Measurements from ENCODE around the gene ANKRD40.

Gene ANKRD40

DNA sequence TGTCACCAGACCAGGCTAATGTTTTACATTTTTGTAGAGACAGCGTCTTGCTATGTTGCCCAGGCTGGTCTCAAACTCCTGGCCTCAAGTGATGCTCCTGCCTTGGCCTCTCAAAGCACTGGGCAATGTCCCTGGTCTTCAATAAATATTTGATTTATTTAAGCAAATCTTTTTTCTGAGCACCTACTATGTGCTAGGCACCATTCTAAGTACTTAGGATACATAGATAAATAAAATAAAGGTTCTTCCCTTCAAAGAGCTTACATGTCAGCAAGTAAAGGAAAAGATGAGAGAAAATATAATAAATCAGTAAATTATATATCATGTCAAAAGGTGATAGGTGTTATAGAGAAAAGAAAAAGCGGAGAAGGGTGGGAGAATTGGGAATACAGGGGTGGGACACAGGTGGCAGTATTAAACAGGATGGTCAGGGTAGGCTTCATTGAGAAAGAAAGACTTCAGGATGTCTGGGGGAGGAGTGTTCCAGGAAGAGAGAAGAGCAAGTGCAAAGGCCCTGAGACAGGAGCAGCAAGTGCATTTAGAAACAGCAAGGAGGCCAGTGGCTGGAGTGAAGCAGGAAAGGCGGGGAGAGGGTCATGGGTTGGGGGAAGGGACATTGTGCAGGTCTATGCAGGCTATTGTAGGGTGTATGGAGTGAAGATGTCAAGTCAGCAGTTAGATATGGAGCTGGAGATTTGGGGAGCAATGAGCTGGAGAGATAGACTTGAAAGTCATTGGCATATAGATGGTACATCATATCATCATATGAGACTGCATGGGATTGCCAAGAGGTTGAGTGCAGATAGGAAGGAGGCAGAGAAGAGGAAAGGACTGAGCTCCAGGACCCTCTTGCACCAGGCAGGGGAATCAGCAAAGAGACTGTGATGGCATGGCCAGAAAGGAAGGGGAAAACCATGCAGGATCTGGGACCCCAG is 61.7 kb downstream of the ANKRD40 start:
- DNase-seq = no peak
